Rectal smooth muscle tissue (tissue), 1 donor: Measurements from ENCODE around the gene SGK1.
"Not testable (repeated sequence)": the region's sequence is repeated elsewhere in the genome, so short reads cannot be mapped to it uniquely, and the experiment has no call there.

Source experiments
- H3K27ac ChIP-seq: one replicate; pipeline ENCODE4 v1.7.0; 2013; ENCODE audit warnings: low read depth, low read length, inconsistent platforms
- H3K27me3 ChIP-seq: one replicate; pipeline ENCODE4 v1.7.0; 2013; ENCODE audit warnings: low read length; ENCODE audit not compliant: control insufficient read depth, insufficient read depth
- H3K36me3 ChIP-seq: one replicate; pipeline ENCODE4 v1.7.0; 2013; ENCODE audit warnings: low read length; ENCODE audit not compliant: control insufficient read depth, insufficient read depth
- H3K4me1 ChIP-seq: one replicate; pipeline ENCODE4 v1.7.0; 2013; ENCODE audit warnings: low read length; ENCODE audit not compliant: control insufficient read depth, insufficient read depth
- H3K4me3 ChIP-seq: one replicate; pipeline ENCODE4 v1.7.0; 2013; ENCODE audit warnings: low read length
- H3K9ac ChIP-seq: one replicate; pipeline ENCODE4 v1.7.0; 2013; ENCODE audit warnings: low read length

The SGK1 gene

DNA sequence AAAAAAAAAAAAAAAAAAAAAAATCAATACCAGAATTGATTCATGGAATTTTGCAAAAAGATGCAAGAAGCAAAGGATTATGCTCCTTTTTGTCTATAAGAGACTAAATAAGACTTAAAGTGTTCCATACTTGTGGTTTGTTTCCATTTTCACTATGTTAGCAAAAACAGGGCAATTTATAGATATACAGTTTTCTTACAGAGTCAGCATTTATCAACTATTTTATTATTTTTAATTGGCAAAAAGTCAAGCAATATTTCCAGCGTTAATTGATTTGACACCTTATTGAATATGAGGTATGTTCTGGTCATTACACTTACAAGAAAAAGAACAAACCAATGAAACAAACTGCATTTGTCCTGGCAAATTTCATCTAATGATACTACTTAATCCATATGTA lies 5.4 kb upstream of the SGK1 start:
- no peaks in the 10 kb centered on the region for H3K4me1 ChIP-seq
- H3K27me3 ChIP-seq: no peaks in the 10 kb centered on the region
- no peak overlapping the region for H3K9ac ChIP-seq
- no peaks in the 10 kb centered on the region for H3K36me3 ChIP-seq
- no peak overlapping the region for H3K27ac ChIP-seq
- no peak overlapping the region for H3K4me3 ChIP-seq

DNA sequence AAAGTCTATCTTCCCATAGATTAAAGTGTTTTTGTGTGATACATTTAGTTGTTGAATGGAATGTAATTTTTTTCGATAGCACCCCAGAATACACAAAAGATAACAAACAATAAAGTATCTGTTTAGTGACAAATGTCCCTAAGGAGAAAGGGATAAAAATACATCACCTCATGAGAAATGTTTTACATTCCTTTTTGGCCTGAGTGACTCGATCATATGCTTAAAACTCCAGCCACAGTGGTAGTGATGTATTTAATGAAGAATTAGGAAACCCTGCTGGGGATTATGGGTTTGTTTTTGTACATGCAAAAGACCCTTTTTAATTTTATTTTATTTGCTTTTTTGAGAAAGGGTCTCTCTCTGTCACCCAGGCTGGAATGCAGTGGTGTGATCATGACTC lies 4.3 kb upstream of the SGK1 start:
- peaks cover 4% of the 10 kb centered on the region for H3K27me3 ChIP-seq
- no peak overlapping the region for H3K4me3 ChIP-seq
- no peaks in the 10 kb centered on the region for H3K4me1 ChIP-seq
- no peaks in the 10 kb centered on the region for H3K36me3 ChIP-seq
- H3K9ac ChIP-seq: no peak overlapping the region
- H3K27ac ChIP-seq: no peak overlapping the region

DNA sequence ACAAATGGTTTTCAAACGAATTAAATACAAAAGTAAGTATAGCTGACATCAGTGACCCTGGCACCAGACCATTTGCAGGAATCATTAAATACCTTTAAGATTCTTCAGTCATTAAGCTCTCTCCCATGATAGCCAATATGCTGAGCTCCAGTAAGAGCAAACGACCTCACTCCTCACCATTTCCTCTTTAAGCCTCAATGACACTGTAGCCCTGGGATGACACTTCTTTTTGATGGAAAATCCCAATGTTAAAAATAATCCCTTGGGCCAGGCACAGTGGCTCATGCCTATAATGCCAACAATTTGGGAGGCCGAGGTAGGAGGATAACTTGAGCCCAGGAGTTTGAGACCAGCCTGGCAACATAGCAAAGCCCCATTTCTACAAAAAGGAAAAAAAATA lies 3.3 kb upstream of the SGK1 start:
- no peaks in the 10 kb centered on the region for H3K4me1 ChIP-seq
- no peak overlapping the region for H3K4me3 ChIP-seq
- H3K36me3 ChIP-seq: no peaks in the 10 kb centered on the region
- H3K9ac ChIP-seq: no peak overlapping the region
- peaks cover 4% of the 10 kb centered on the region for H3K27me3 ChIP-seq
- no peak overlapping the region for H3K27ac ChIP-seq

DNA sequence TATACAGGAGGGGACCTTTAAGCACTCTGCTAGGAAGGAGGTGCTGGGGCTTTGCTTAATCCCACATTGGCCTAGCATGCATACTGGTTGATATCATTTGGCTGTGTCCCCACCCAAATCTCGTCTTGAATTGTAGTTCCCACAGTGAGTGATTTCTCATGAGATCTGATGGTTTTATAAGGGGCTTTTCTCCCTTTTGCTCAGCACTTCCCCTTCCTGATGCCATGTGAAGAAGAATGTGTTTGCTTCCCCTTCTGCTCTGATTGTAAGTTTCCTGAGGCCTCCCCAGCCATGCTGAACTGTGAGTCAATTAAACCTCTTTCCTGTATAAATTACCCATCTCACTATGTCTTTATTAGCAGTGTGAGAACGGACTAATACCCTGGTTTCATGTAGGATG lies 1.8 kb upstream of the SGK1 start:
- not testable (repeated sequence) for H3K4me3 ChIP-seq, H3K27me3 ChIP-seq, H3K36me3 ChIP-seq, H3K4me1 ChIP-seq, H3K9ac ChIP-seq, H3K27ac ChIP-seq

DNA sequence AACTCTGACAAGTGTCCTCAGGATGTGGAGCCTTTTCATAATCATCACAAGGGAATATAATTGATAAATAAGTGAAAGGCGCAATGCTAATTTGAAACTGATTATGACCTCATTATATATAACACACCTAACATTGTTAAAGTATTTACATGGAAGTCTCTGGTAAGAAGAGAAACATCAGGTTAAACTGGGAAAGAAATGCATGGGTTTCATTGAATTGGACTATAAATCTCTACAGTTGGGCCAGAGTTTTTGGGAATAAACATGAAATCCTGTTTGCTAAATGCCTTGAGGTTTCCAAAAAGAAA lies 1.0 kb upstream of the SGK1 start:
- H3K27ac ChIP-seq: no peak overlapping the region
- H3K27me3 ChIP-seq: peaks cover 4% of the 10 kb centered on the region

DNA sequence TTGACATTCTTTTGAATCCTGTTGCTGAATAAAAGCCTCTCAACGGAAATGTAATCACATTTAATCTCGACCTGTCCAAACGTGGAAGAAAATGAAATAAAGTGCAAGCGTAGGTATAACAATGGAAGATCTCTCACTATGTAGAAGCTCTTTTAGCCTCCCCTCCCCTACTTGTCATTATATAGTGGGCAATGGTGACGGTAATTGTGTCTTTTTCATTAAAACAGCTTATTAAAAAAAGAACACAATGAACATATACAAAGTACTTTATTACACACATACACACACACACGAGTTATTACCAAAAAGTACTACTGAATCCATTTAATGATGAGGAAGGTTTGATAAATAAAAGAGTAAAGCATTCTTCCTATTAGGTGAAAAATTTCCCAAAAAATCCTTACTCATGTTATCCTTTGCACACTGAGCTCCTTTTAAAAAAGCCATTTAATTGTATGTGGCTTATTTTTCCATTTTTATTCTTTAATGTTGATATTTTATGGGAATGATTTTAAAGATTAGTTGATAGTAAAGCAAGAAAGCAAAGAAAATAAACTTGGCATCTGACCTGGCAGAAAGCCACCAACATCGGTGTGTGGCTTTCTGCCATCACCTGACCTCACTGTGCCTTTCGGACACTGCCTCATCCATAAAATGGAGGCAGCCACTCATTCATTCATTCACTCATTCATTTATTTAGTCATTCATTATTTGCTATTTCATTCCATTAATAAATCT lies 493 bp upstream of the SGK1 start:
- H3K9ac ChIP-seq: no peak overlapping the region
- H3K27me3 ChIP-seq: peaks cover 4% of the 10 kb centered on the region
- H3K4me1 ChIP-seq: no peaks in the 10 kb centered on the region
- no peak overlapping the region for H3K27ac ChIP-seq
- no peaks in the 10 kb centered on the region for H3K36me3 ChIP-seq
- no peak overlapping the region for H3K4me3 ChIP-seq

More for the DNA sequence above, 1.0 kb upstream of the SGK1 start:
- no peaks in the 10 kb centered on the region for H3K36me3 ChIP-seq
- no peaks in the 10 kb centered on the region for H3K4me1 ChIP-seq
- no peak overlapping the region for H3K4me3 ChIP-seq
- H3K9ac ChIP-seq: no peak overlapping the region

DNA sequence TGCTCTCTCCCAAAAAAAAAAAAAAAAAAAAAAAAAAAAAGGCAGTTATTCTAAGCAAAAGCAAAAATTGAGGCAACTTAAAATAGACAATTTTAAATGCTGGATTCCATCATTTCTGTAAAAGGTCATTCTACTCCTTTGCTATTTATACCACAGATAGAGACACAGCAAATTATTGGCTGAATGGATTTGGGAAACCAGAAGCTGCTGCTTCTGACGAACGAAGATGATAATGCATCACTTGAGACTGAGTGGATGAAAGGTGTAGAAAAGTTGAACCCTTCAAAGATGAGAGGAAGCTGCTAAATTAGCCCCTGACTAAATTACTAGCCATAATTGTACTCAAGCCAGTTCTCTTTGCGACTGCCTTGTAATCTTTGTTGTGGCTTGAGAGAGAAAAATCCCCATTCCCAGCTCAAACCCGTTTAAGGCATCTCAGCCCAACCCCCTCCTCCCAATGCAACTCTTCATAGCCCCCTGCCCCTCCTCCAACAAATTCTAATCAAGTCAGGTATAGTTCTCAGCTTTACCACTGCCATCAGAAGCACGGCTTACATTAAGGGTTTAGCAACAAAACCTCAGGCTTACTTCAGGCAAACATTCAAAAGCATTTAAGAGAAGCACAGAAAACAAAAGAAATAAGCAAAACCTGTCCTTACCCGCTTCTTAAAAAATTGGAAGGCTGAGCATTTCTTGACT lies 1.0 kb downstream of the SGK1 start:
- peaks cover 4% of the 10 kb centered on the region for H3K27me3 ChIP-seq
- no peak overlapping the region for H3K27ac ChIP-seq
- no peaks in the 10 kb centered on the region for H3K36me3 ChIP-seq
- no peak overlapping the region for H3K9ac ChIP-seq
- H3K4me1 ChIP-seq: no peaks in the 10 kb centered on the region
- no peak overlapping the region for H3K4me3 ChIP-seq

DNA sequence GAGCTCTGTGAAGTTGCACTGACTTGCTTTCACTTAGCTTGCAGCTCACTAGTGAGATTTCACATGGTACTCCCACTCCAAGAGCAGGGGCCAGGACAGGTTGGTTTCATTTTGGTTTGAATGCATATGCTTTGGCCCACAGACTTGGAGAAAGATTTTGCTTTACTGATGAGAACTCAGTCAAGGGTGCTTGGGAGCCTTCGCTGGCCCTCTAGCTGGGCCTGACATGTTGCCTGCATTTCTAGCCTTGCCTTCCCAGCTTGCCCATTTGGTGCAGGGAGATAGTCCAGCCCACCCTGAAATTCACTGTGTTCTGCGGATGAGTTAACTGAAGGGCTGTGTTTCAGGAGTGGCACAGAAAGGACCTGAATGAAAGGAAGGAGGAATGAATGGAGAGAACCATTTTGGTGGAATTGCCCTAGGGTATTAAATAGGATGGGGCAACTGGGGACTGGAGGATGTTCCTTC lies 1.9 kb downstream of the SGK1 start:
- H3K4me1 ChIP-seq: no peaks in the 10 kb centered on the region
- H3K9ac ChIP-seq: no peak overlapping the region
- no peak overlapping the region for H3K4me3 ChIP-seq
- peaks cover 4% of the 10 kb centered on the region for H3K27me3 ChIP-seq
- no peak overlapping the region for H3K27ac ChIP-seq
- no peaks in the 10 kb centered on the region for H3K36me3 ChIP-seq

DNA sequence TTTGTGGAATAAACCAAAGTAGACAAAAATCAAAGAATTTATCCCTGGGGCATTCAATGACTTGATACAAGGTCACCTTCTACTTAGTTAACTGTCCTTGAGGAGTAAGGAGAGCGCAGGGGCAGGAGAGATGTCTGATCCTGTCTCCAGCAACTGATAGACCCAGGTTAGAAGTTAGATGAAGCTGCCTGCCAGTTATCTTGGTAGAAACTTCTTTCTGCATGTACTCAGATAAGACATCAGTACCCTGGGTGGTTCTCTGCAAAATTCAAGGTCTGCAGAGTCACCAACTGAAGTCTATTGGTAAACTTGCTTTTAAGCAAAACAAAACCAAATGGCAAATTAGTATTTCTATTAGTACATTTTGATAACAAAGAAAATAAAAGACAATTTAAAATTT lies 2.7 kb downstream of the SGK1 start:
- H3K27me3 ChIP-seq: peaks cover 4% of the 10 kb centered on the region
- no peak overlapping the region for H3K9ac ChIP-seq
- H3K36me3 ChIP-seq: no peaks in the 10 kb centered on the region
- H3K4me1 ChIP-seq: no peaks in the 10 kb centered on the region
- no peak overlapping the region for H3K27ac ChIP-seq
- H3K4me3 ChIP-seq: no peak overlapping the region

DNA sequence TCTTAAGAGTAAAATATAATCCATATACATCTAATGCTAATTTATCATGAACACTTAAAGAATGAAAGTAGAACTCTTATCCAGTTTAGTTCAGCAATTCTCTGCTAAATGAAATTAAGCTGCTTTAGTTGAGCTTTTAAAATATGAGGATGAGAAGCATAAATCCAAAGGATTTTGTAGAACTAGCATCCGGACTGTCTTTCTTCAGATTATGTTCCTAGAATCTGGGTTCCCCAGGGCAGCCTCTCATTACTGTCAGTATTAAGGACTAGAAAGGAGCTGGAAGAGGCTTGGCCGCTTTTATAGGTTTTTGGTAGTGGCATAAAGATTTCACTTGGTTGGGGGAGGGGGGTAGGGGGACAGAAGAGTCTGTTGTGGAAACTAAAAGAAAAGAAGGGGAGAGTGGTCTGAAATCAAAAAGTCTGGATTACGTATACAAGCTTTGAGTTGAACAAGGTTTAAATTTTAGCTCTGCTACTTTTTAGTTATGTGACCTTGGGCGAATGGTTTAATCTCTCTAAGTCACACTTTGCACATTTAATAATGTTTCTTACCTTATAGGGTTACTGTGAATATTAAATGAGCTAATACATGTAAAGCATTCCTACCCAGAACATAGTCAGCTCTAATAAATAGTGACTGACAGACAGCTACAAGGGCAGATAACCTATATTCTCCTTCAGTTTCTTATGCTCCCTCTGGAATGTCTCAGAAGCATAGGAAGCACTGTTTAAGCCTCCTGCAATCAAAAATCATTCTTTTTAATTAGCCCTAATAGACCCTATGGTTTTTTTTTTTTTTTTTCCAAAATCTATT lies 3.7 kb downstream of the SGK1 start:
- Histone ChIP-seq H3K27ac (no peak overlapping the region), H3K9ac (no peak overlapping the region), H3K4me1 (no peaks in the 10 kb centered on the region), H3K4me3 (no peak overlapping the region), H3K27me3 (peaks cover 4% of the 10 kb centered on the region), H3K36me3 (no peaks in the 10 kb centered on the region)

DNA sequence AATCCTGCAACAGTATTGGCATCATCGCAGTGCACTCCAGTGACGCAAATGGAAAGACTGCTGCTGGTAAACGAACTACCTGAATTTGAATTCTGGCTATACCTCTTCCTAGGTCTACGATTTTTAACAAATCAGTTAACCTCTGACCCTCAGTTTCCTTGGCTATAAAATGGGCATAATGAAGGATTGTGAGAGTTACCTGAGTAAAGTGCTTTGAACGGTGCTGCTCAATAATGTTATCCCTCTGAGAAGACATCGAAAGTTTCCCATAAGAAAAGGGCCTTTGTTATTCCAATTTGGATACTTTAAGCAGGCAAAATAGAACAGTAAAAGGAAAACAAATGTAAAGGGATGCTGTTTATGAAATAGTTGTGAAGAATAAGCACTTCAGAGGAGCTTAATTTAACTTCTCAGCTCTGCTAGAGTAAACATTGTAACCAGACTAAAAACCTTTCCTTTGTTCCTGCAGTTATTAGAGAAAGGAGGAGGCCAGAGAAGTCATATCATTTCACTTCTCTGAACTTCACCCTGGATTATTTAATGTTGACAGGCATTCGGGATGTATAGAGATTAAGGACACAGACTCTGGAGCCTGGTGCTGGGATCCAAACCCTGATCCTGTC lies 5.8 kb downstream of the SGK1 start:
- Histone ChIP-seq H3K27me3 (no peaks in the 10 kb centered on the region), H3K4me3 (no peak overlapping the region), H3K4me1 (no peaks in the 10 kb centered on the region), H3K9ac (no peak overlapping the region), H3K36me3 (no peaks in the 10 kb centered on the region), H3K27ac (no peak overlapping the region)

DNA sequence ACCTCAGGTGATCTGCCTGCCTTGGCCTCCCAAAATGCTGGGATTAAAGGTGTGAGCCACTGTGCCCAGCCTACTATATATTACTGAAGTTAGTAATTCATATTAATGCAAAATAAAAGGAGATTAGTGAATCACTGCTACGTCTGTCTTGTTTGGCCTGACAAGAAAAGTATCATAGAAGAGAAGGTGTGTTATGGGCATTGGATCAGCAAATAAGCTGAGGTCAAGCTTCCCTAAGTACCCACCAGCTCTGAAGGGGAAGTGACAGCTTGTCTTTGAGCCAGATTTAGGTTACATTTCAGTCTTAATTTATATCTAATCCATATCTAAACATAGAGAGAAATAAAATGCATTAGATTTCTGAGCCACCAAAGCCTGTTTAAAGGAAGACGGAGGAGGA lies 7.1 kb downstream of the SGK1 start:
- H3K27me3 ChIP-seq: no peaks in the 10 kb centered on the region
- H3K9ac ChIP-seq: no peak overlapping the region
- no peaks in the 10 kb centered on the region for H3K4me1 ChIP-seq
- H3K36me3 ChIP-seq: no peaks in the 10 kb centered on the region
- no peak overlapping the region for H3K27ac ChIP-seq
- no peak overlapping the region for H3K4me3 ChIP-seq
